Keratinocyte (primary cell): ENCODE results near the gene ELK3. TPM values are rescaled to one million over a fixed set of nuclear protein-coding genes. Genes with fewer than 3 reads are reported as not detected.
A peak's percentile ranks its signal among the peaks of the same experiment; 100 is the strongest.

ENCODE experiments used
- DNase-seq: peaks from one replicate; pipeline ENCODE4 v3.0.0-alpha.2; 2011; ENCODE audit warnings: low read depth, missing footprints, low spot score
- FAIRE-seq: peaks from 2 replicates; lab custom pipeline; 2011; peaks lifted over from hg19 to GRCh38; lab: Jason Lieb, UNC
- H2AFZ ChIP-seq: 2 replicates; pipeline ENCODE4 v1.6.0; 2012; ENCODE audit warnings: low read length, control low read depth, inconsistent platforms; ENCODE audit not compliant: control insufficient read depth
- H3K27ac ChIP-seq: 2 replicates; pipeline ENCODE4 v1.5.1; 2011; ENCODE audit warnings: low read length; ENCODE audit not compliant: control insufficient read depth, insufficient read depth
- H3K27me3 ChIP-seq: 3 replicates; pipeline ENCODE4 v1.6.0; 2011; ENCODE audit warnings: low read length; ENCODE audit not compliant: control insufficient read depth, insufficient read depth; ENCODE audit errors: extremely low read depth
- H3K36me3 ChIP-seq, 2 experiments: 2 replicates in 1 of 2; 3 replicates in 1 of 2; pipeline ENCODE4 v1.5.1; 2011; ENCODE audit warnings: low read length in 2 of 2, mild to moderate bottlenecking in 1 of 2; ENCODE audit not compliant: control insufficient read depth in 2 of 2, insufficient read depth in 2 of 2; ENCODE audit errors: extremely low read depth in 1 of 2
- H3K4me1 ChIP-seq: 3 replicates; pipeline ENCODE4 v1.5.1; 2011; ENCODE audit warnings: low read length; ENCODE audit not compliant: control insufficient read depth, insufficient read depth; ENCODE audit errors: extremely low read depth
- H3K4me2 ChIP-seq: 3 replicates; pipeline ENCODE4 v1.6.0; 2011; ENCODE audit warnings: low read depth, low read length; ENCODE audit not compliant: control insufficient read depth, insufficient read depth; ENCODE audit errors: extremely low read depth
- H3K4me3 ChIP-seq, 3 experiments: fragments of 200-600 bp in 1 of 3; sonication (generic) in 1 of 3; 2 replicates in 2 of 3; 3 replicates in 1 of 3; pipeline ENCODE4 v1.5.1; 2011 to 2016; ENCODE audit warnings: low read length in 3 of 3, mild to moderate bottlenecking in 3 of 3, control low read depth in 2 of 3, inconsistent platforms in 1 of 3, low read depth in 1 of 3, mixed read lengths in 1 of 3, mixed run types in 1 of 3, moderate library complexity in 1 of 3; ENCODE audit not compliant: control insufficient read depth in 2 of 3, insufficient read depth in 2 of 3; ENCODE audit errors: extremely low read depth in 1 of 3
- H3K79me2 ChIP-seq: 2 replicates; pipeline ENCODE4 v1.6.0; 2012; ENCODE audit warnings: low read length; ENCODE audit not compliant: control insufficient read depth, insufficient read depth
- H3K9ac ChIP-seq: 3 replicates; pipeline ENCODE4 v1.6.0; 2011; ENCODE audit warnings: low read length; ENCODE audit not compliant: control insufficient read depth, insufficient read depth; ENCODE audit errors: extremely low read depth
- H3K9me1 ChIP-seq: 3 replicates; pipeline ENCODE4 v1.6.0; 2011; ENCODE audit warnings: low read length; ENCODE audit not compliant: control insufficient read depth, insufficient read depth; ENCODE audit errors: extremely low read depth
- H3K9me3 ChIP-seq: 2 replicates; pipeline ENCODE4 v1.5.1; 2012; ENCODE audit warnings: low read depth, low read length; ENCODE audit not compliant: control insufficient read depth
- H4K20me1 ChIP-seq: 3 replicates; pipeline ENCODE4 v1.6.0; 2011; ENCODE audit warnings: low read length; ENCODE audit not compliant: control insufficient read depth, insufficient read depth; ENCODE audit errors: extremely low read depth
- EZH2 ChIP-seq: IDR thresholded peaks from one replicate; pipeline ENCODE4 v1.6.1; 2012; ENCODE audit warnings: inconsistent platforms, mild to moderate bottlenecking, low read length, moderate library complexity
- dilution Hi-C: fragments of 300-500 bp; cut with MboI; formaldehyde crosslinking; loops from one replicate; pipeline ENCODE4 v1.7.0; 2020; ENCODE audit warnings: low sequenced_read_pairs; ENCODE audit not compliant: extremely low pct_ligation_motif_present
- polyA plus RNA-seq, 5 experiments: library from polyadenylated mRNA; depleted of rRNA in 3 of 5; stranded (reverse) in 3 of 5; stranded (forward) in 1 of 5; unstranded in 1 of 5; fragments of >200 nt; gene quantifications; 1 replicate in 1 of 5; 2 replicates in 3 of 5; 3 replicates in 1 of 5; pipeline versions ENCODE4 v1.2.1 to v1.2.3, GENCODE V29; 2011 to 2012; ENCODE audit warnings: missing spikeins in 2 of 5, low read depth in 1 of 5, low replicate concordance in 1 of 5
- TF ChIP-seq, protein P1 (sequence below), 3 experiments: IDR thresholded peaks in 1 of 3; conservative IDR thresholded peaks in 1 of 3; optimal IDR thresholded peaks in 1 of 3; 2 replicates in 2 of 3; 3 replicates in 1 of 3; pipeline versions ENCODE3 to v1.5.1; 2011; ENCODE audit warnings: low read length in 3 of 3, mild to moderate bottlenecking in 3 of 3, moderate library complexity in 2 of 3, control low read depth in 1 of 3, inconsistent platforms in 1 of 3; ENCODE audit not compliant: insufficient read depth in 2 of 3; ENCODE audit errors: extremely low read depth in 1 of 3

Gene ELK3
- polyA plus RNA-seq, 1 donor (not counting 4 experiments of a cell fraction or from before 2014, with no cell fraction given), result 28.2 TPM

DNA sequence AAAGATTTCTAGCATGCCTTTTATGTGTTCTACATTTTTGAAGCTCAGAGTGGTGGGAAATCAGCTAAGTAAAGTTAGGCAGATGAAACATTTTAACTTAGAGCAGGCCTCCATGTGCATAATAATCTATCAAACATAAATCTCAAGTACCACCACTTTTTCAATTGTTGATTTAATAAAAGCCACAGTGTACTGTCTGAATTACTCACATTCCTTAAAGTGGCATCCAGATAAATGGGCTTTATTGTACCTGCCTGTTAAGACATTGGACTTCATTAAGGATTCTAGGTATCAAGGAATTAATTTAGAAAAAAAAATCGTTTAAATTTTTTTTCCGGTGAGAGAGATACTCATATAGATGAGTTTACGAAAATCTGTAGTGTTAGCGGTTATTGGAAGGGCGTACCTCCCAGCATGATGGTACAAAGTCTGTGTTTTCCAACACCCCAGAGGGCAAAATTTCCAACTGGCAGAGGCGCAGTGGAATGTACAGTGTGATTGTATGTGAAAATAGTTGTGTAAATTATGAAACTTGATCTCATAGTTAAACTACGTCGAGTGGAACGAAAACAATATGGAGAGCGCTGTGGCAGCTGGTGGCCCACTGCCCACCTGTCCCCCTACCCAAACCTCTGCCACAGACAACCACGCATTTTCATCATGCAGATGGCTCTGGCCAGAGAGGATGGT, 25.0 kb downstream of the ELK3 start:
- Histone ChIP-seq H3K27me3 (no peaks in the 10 kb centered on the region), H3K9me3 (no peaks in the 10 kb centered on the region), H3K79me2 (peaks cover 68% of the 10 kb centered on the region), H3K9ac (peak overlapping the region; percentile 98), H3K4me2 (peak overlapping the region; percentile 95), H3K4me1 (peaks cover 72% of the 10 kb centered on the region), H4K20me1 (peaks cover 2% of the 10 kb centered on the region), H3K9me1 (no peaks in the 10 kb centered on the region), H3K4me3 (peak overlapping the region; percentile 9 to 78 (median 63)), H2AFZ (peak overlapping the region; percentile 23), H3K27ac (peak overlapping the region; percentile 100), H3K36me3 (peaks cover 9 to 36% of the 10 kb centered on the region in 2 experiments)
- no peak for DNase-seq
- FAIRE-seq, result no peak
- dilution Hi-C loops, result no loop called here
- no peak for TF ChIP-seq EZH2
- TF ChIP-seq, protein P1, sequence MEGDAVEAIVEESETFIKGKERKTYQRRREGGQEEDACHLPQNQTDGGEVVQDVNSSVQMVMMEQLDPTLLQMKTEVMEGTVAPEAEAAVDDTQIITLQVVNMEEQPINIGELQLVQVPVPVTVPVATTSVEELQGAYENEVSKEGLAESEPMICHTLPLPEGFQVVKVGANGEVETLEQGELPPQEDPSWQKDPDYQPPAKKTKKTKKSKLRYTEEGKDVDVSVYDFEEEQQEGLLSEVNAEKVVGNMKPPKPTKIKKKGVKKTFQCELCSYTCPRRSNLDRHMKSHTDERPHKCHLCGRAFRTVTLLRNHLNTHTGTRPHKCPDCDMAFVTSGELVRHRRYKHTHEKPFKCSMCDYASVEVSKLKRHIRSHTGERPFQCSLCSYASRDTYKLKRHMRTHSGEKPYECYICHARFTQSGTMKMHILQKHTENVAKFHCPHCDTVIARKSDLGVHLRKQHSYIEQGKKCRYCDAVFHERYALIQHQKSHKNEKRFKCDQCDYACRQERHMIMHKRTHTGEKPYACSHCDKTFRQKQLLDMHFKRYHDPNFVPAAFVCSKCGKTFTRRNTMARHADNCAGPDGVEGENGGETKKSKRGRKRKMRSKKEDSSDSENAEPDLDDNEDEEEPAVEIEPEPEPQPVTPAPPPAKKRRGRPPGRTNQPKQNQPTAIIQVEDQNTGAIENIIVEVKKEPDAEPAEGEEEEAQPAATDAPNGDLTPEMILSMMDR (optimal IDR thresholded peaks at IDR 0.05 in 1 of 3, IDR thresholded peaks at IDR 0.05 in 1 of 3, conservative IDR thresholded peaks at IDR 0.05 in 1 of 3; ENCODE audit: extremely low read depth in 1 of 3, insufficient read depth in 2 of 3, low read length in 3 of 3), result no peak

DNA sequence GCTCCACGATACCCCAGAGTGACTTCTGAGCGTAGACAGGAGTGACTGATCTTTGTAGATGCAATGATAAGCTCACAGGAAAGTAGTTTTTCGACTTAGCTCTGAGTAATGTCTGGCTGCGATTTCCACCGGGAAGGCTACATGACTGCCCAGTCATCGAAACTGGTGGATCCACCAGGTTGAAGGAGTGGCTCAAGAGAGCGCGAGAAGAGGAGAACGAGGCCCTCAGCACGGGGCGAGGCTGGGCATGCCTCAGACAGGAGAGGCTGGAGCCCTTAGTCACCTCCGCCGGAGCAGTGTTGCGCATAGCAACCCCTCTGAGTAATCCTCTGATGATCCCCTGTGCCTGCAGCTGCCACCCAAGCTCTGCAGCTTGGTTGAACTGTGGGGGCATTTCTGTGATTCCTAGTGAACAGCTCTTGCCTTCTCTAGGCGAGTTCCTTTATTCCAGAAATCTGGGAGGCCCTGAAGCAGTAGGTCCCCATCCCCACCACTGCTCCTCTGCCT, 25.6 kb downstream of the ELK3 start:
- H3K79me2 ChIP-seq, result peaks cover 69% of the 10 kb centered on the region
- peak overlapping the region; percentile 9 to 78 (median 63) for H3K4me3 ChIP-seq
- peak overlapping the region; percentile 98 for H3K9ac ChIP-seq
- H3K9me3 ChIP-seq, result no peaks in the 10 kb centered on the region
- peaks cover 2% of the 10 kb centered on the region for H4K20me1 ChIP-seq
- peak overlapping the region; percentile 100 for H3K27ac ChIP-seq
- peaks cover 72% of the 10 kb centered on the region for H3K4me1 ChIP-seq
- dilution Hi-C loops, result no loop called here
- peaks cover 11 to 39% of the 10 kb centered on the region in 2 experiments for H3K36me3 ChIP-seq
- no peak for TF ChIP-seq EZH2
- TF ChIP-seq, protein P1 (optimal IDR thresholded peaks at IDR 0.05 in 1 of 3, IDR thresholded peaks at IDR 0.05 in 1 of 3, conservative IDR thresholded peaks at IDR 0.05 in 1 of 3; ENCODE audit: extremely low read depth in 1 of 3, insufficient read depth in 2 of 3, low read length in 3 of 3), result no peak
- FAIRE-seq (peak; percentile 96), DNase-seq (peak; percentile 97)
- H3K9me1 ChIP-seq, result no peaks in the 10 kb centered on the region
- H3K4me2 ChIP-seq, result peak overlapping the region; percentile 95
- H2AFZ ChIP-seq, result peak overlapping the region; percentile 23
- no peaks in the 10 kb centered on the region for H3K27me3 ChIP-seq
